Measurements from ENCODE around the gene TLCD4.
A peak's percentile ranks its signal among the peaks of the same experiment; 100 is the strongest.

Gene TLCD4

GRCh38 chr1:95115708-95116137 is 1.4 kb upstream of the TLCD4 start:
- no peak for DNase-seq (ENCODE audit: low read depth)
- TF ChIP-seq CTCF (conservative IDR thresholded peaks at IDR 0.05; ENCODE audit: low read depth, low read length) = no peak
- H3K4me3 ChIP-seq (ENCODE audit: low read depth, low read length) = no peak overlapping the region

GRCh38 chr1:95116580-95117206 is 462 bp upstream of the TLCD4 start:
- H3K4me3 ChIP-seq (ENCODE audit: low read depth, low read length) = peak overlapping the region; percentile 57
- peak; percentile 39 for DNase-seq (ENCODE audit: low read depth)
- TF ChIP-seq CTCF (conservative IDR thresholded peaks at IDR 0.05; ENCODE audit: low read depth, low read length) = peak; percentile 54

GRCh38 chr1:95118067-95118499 is 928 bp downstream of the TLCD4 start:
- H3K4me3 ChIP-seq (ENCODE audit: low read depth, low read length) = peak overlapping the region; percentile 57
- DNase-seq (ENCODE audit: low read depth) = no peak
- TF ChIP-seq CTCF (conservative IDR thresholded peaks at IDR 0.05; ENCODE audit: low read depth, low read length) = no peak

- no peak for TF ChIP-seq CTCF (conservative IDR thresholded peaks at IDR 0.05; ENCODE audit: low read depth, low read length)
- DNase-seq (ENCODE audit: low read depth) = no peak
- H3K4me3 ChIP-seq (ENCODE audit: low read depth, low read length) = no peak overlapping the region
Observed at GRCh38 chr1:95118710-95119109, 1.6 kb downstream of the TLCD4 start.

GRCh38 chr1:95119273-95119672 is 2.1 kb downstream of the TLCD4 start:
- no peak overlapping the region for H3K4me3 ChIP-seq (ENCODE audit: low read depth, low read length)
- TF ChIP-seq CTCF (conservative IDR thresholded peaks at IDR 0.05; ENCODE audit: low read depth, low read length) = no peak
- DNase-seq (ENCODE audit: low read depth) = no peak

- no peak for DNase-seq (ENCODE audit: low read depth)
- TF ChIP-seq CTCF (conservative IDR thresholded peaks at IDR 0.05; ENCODE audit: low read depth, low read length) = no peak
- no peak overlapping the region for H3K4me3 ChIP-seq (ENCODE audit: low read depth, low read length)
Observed at GRCh38 chr1:95122151-95122697, 5.1 kb downstream of the TLCD4 start.

- H3K4me3 ChIP-seq (ENCODE audit: low read depth, low read length) = no peak overlapping the region
- no peak for DNase-seq (ENCODE audit: low read depth)
- TF ChIP-seq CTCF (conservative IDR thresholded peaks at IDR 0.05; ENCODE audit: low read depth, low read length) = no peak
Observed at GRCh38 chr1:95124342-95124741, 7.2 kb downstream of the TLCD4 start.
